Testis (tissue), 2 donors: Measurements from ENCODE around the gene SIPA1.

Source experiments
- POLR2A ChIP-seq: fragments of 450-650 bp; IDR thresholded peaks from one replicate; pipeline ENCODE4 v1.6.1; 2017; ENCODE audit warnings: antibody characterized with exemption, mild to moderate bottlenecking, moderate library complexity
- TF ChIP-seq, protein P1 (sequence below), 3 experiments: fragments of 450-650 bp in 2 of 3; fragments of 200-600 bp in 1 of 3; sonication (generic) in 1 of 3; IDR thresholded peaks; one replicate each; pipeline ENCODE4 v1.5.1; 2016 to 2019; ENCODE audit warnings: antibody characterized with exemption in 3 of 3, mild to moderate bottlenecking in 2 of 3, moderate library complexity in 1 of 3

DNA sequence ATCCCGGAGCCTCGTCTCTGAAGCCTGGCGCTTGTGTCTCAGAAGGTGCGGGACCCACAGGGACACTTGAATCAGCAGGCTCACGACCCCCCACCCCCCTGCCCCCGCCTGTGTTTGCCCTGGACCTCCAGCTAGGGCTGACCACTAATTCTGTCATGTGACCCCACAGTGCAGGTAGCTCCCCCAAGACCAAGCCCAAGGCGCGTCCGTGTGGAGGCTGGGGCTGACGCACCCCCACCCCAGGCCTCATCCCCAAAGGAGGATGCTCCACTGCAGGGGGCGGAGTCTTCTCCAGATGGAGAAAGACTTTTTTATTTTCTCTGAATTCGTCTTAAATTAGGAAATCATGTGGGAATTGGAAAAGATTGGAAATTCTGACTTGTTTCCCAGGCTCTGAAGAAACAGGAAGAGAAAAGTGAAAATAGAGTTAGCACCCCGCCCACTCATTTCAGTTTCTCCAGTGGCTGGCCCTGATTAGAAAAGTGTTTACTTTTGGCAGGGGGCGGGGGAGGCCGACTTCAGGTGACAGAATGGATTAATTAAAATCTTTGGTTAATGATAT lies 25.8 kb downstream of the SIPA1 start:
- no peak for TF ChIP-seq POLR2A
- TF ChIP-seq, protein P1, sequence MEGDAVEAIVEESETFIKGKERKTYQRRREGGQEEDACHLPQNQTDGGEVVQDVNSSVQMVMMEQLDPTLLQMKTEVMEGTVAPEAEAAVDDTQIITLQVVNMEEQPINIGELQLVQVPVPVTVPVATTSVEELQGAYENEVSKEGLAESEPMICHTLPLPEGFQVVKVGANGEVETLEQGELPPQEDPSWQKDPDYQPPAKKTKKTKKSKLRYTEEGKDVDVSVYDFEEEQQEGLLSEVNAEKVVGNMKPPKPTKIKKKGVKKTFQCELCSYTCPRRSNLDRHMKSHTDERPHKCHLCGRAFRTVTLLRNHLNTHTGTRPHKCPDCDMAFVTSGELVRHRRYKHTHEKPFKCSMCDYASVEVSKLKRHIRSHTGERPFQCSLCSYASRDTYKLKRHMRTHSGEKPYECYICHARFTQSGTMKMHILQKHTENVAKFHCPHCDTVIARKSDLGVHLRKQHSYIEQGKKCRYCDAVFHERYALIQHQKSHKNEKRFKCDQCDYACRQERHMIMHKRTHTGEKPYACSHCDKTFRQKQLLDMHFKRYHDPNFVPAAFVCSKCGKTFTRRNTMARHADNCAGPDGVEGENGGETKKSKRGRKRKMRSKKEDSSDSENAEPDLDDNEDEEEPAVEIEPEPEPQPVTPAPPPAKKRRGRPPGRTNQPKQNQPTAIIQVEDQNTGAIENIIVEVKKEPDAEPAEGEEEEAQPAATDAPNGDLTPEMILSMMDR (IDR thresholded peaks at IDR 0.05), result no peak
